NCI-H2081 treated with DMSO at 0.1 percent for 48 hours (cell line): ENCODE results near the gene STARD7.

Experiments used
- DNase-seq: peaks from one replicate; lab custom pipeline; 2025; lab: John Stamatoyannopoulos, UW

Gene STARD7

DNA sequence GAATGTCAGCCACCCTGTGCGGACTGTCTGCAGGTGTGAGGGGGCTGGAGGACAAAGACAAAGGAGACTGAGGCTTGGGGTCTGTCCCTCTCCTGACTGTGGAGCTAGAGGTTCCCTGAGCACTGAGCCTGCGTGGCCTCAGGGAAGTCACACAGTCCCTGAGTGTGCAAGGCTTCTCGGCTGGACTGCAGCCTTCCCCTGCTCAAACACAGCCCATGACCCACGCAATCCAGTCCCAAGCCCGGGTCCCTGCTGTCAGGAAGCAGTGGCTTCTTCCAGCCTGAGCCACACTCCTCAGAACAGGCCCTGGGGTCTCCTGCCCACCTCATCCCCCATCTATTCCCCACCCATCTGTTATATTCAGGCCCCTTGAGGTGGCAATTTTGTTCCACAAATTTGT, 73.0 kb downstream of the STARD7 start:
- no peak for DNase-seq

DNA sequence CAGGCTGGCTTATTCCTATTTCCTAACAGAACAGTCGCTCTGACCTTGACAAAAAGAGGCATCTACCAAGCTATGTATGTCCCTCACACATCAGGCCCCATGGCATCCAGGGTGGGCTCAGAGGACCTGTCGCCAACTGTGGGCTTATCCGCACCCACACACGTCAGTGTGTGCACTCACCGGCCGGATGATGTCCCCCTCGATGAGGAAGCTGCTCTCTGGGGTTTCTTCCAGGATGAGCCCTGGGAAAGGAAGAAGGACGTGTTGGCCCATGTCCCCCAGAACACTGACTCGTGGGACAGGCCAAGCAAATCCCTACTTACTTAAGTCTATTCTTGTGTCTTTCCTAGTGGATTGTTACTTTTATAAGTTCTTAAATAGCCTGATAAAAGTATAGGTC, 73.5 kb downstream of the STARD7 start:
- DNase-seq: no peak
